Adipocyte (in vitro differentiated cells): ENCODE data around the gene ENOX1.

Experiments
- DNase-seq: peaks from one replicate; pipeline ENCODE4 v3.0.0-alpha.2; 2015; ENCODE audit warnings: low read depth
- H3K27me3 ChIP-seq: replicated peaks from 2 replicates; pipeline ENCODE4 v1.7.0; 2013; ENCODE audit warnings: mild to moderate bottlenecking, low read length, moderate library complexity; ENCODE audit not compliant: control insufficient read depth, insufficient read depth
- H3K36me3 ChIP-seq: 2 replicates; pipeline ENCODE4 v1.7.0; 2013; ENCODE audit warnings: low read length, mild to moderate bottlenecking, moderate library complexity; ENCODE audit not compliant: control insufficient read depth, insufficient read depth, severe bottlenecking
- H3K4me1 ChIP-seq: 2 replicates; pipeline ENCODE4 v1.7.0; 2013; ENCODE audit warnings: mild to moderate bottlenecking, low read length, moderate library complexity; ENCODE audit not compliant: control insufficient read depth, insufficient read depth
- H3K4me3 ChIP-seq: 2 replicates; pipeline ENCODE4 v1.7.0; 2013; ENCODE audit warnings: mild to moderate bottlenecking, low read length, moderate library complexity
- H3K9ac ChIP-seq: 2 replicates; pipeline ENCODE4 v1.7.0; 2013; ENCODE audit warnings: mild to moderate bottlenecking, low read length, moderate library complexity
- H3K9me3 ChIP-seq: 2 replicates; pipeline ENCODE4 v1.7.0; 2013; ENCODE audit warnings: mild to moderate bottlenecking, low read length, moderate library complexity; ENCODE audit not compliant: control insufficient read depth

The ENOX1 gene

GRCh38 chr13:43285933-43286597 is 500.7 kb downstream of the ENOX1 start:
- H3K27me3 ChIP-seq, result no peaks in the 10 kb centered on the region
- H3K9me3 ChIP-seq, result no peaks in the 10 kb centered on the region
- peaks cover 11% of the 10 kb centered on the region for H3K4me1 ChIP-seq
- H3K4me3 ChIP-seq, result no peak overlapping the region
- no peak overlapping the region for H3K9ac ChIP-seq
- DNase-seq, result no peak
- no peaks in the 10 kb centered on the region for H3K36me3 ChIP-seq

GRCh38 chr13:43284162-43284561 is 502.6 kb downstream of the ENOX1 start:
- DNase-seq, result peak; percentile 66
- H3K27me3 ChIP-seq, result no peaks in the 10 kb centered on the region
- peaks cover 2% of the 10 kb centered on the region for H3K4me1 ChIP-seq
- H3K9me3 ChIP-seq, result no peaks in the 10 kb centered on the region
- H3K36me3 ChIP-seq, result no peaks in the 10 kb centered on the region
- H3K4me3 ChIP-seq, result no peak overlapping the region
- H3K9ac ChIP-seq, result no peak overlapping the region

GRCh38 chr13:43279696-43280095 is 507.1 kb downstream of the ENOX1 start:
- H3K4me3 ChIP-seq, result no peak overlapping the region
- H3K36me3 ChIP-seq, result no peaks in the 10 kb centered on the region
- H3K4me1 ChIP-seq, result no peaks in the 10 kb centered on the region
- no peak overlapping the region for H3K9ac ChIP-seq
- H3K27me3 ChIP-seq, result no peaks in the 10 kb centered on the region
- no peak for DNase-seq
- H3K9me3 ChIP-seq, result no peaks in the 10 kb centered on the region

- Histone ChIP-seq H3K27me3 (no peaks in the 10 kb centered on the region), H3K4me3 (no peak overlapping the region)
Observed at GRCh38 chr13:43278127-43278526, 508.6 kb downstream of the ENOX1 start.

GRCh38 chr13:43277142-43277541 is 509.6 kb downstream of the ENOX1 start:
- no peaks in the 10 kb centered on the region for H3K4me1 ChIP-seq
- H3K9me3 ChIP-seq, result no peaks in the 10 kb centered on the region
- H3K27me3 ChIP-seq, result no peaks in the 10 kb centered on the region
- DNase-seq, result no peak
- no peaks in the 10 kb centered on the region for H3K36me3 ChIP-seq
- H3K9ac ChIP-seq, result no peak overlapping the region
- no peak overlapping the region for H3K4me3 ChIP-seq

More at GRCh38 chr13:43278127-43278526, 508.6 kb downstream of the ENOX1 start:
- Histone ChIP-seq H3K9me3 (no peaks in the 10 kb centered on the region), H3K9ac (no peak overlapping the region), H3K36me3 (no peaks in the 10 kb centered on the region), H3K4me1 (no peaks in the 10 kb centered on the region)
- no peak for DNase-seq

GRCh38 chr13:43274881-43275280 is 511.9 kb downstream of the ENOX1 start:
- Histone ChIP-seq H3K36me3 (no peaks in the 10 kb centered on the region), H3K4me3 (no peak overlapping the region), H3K4me1 (peaks cover 2% of the 10 kb centered on the region), H3K27me3 (no peaks in the 10 kb centered on the region), H3K9ac (no peak overlapping the region), H3K9me3 (no peaks in the 10 kb centered on the region)
- DNase-seq, result no peak

GRCh38 chr13:43273362-43273761 is 513.4 kb downstream of the ENOX1 start:
- Histone ChIP-seq H3K36me3 (no peaks in the 10 kb centered on the region), H3K9ac (no peak overlapping the region), H3K4me1 (peaks cover 17% of the 10 kb centered on the region)

GRCh38 chr13:43272851-43273250 is 513.9 kb downstream of the ENOX1 start:
- Histone ChIP-seq H3K9ac (no peak overlapping the region), H3K27me3 (no peaks in the 10 kb centered on the region), H3K9me3 (no peaks in the 10 kb centered on the region), H3K36me3 (no peaks in the 10 kb centered on the region), H3K4me1 (peaks cover 18% of the 10 kb centered on the region), H3K4me3 (no peak overlapping the region)
- DNase-seq, result no peak

More at GRCh38 chr13:43273362-43273761, 513.4 kb downstream of the ENOX1 start:
- no peaks in the 10 kb centered on the region for H3K27me3 ChIP-seq
- no peak overlapping the region for H3K4me3 ChIP-seq
- DNase-seq, result no peak
- H3K9me3 ChIP-seq, result no peaks in the 10 kb centered on the region

GRCh38 chr13:43271152-43271551 is 515.6 kb downstream of the ENOX1 start:
- Histone ChIP-seq H3K4me3 (no peak overlapping the region), H3K9me3 (no peaks in the 10 kb centered on the region), H3K27me3 (no peaks in the 10 kb centered on the region), H3K9ac (no peak overlapping the region), H3K36me3 (no peaks in the 10 kb centered on the region), H3K4me1 (peaks cover 18% of the 10 kb centered on the region)
- DNase-seq, result no peak

GRCh38 chr13:43270130-43270830 is 516.5 kb downstream of the ENOX1 start:
- Histone ChIP-seq H3K27me3 (no peaks in the 10 kb centered on the region), H3K4me3 (no peak overlapping the region), H3K36me3 (no peaks in the 10 kb centered on the region), H3K9ac (no peak overlapping the region), H3K9me3 (no peaks in the 10 kb centered on the region), H3K4me1 (peaks cover 18% of the 10 kb centered on the region)
- no peak for DNase-seq

GRCh38 chr13:43269037-43269481 is 517.7 kb downstream of the ENOX1 start:
- Histone ChIP-seq H3K36me3 (no peaks in the 10 kb centered on the region), H3K9me3 (no peaks in the 10 kb centered on the region), H3K4me3 (peak overlapping the region; percentile 9), H3K27me3 (no peaks in the 10 kb centered on the region), H3K4me1 (peaks cover 18% of the 10 kb centered on the region), H3K9ac (peak overlapping the region; percentile 47)
- DNase-seq, result peak; percentile 89
